Measurements from ENCODE around the gene IL12RB2. TPM values are rescaled to one million over a fixed set of nuclear protein-coding genes. Genes with fewer than 3 reads are reported as not detected.

Gene IL12RB2
- total RNA-seq, 1 experiment from 2014 or later, result not detected

GRCh38 chr1:67418839-67419586, 111.3 kb downstream of the IL12RB2 start:
- no peaks in the 10 kb centered on the region for H3K27me3 ChIP-seq (ENCODE audit: low read length)
- BruUV-seq (replicated peaks), result no TSS peak
- peaks cover 67% of the 10 kb centered on the region for H4K20me1 ChIP-seq (ENCODE audit: low read length)
- no peaks in the 10 kb centered on the region for H3K9me2 ChIP-seq (replicated peaks; ENCODE audit: low read length)
- H3F3A ChIP-seq (ENCODE audit: low read length, unreplicated experiment), result peaks cover 6% of the 10 kb centered on the region
- H2AFZ ChIP-seq (ENCODE audit: low read length), result no peak overlapping the region
- no peak overlapping the region for H3K9ac ChIP-seq (ENCODE audit: low read length)
- no peaks in the 10 kb centered on the region for H3K4me1 ChIP-seq (ENCODE audit: insufficient read depth, low read length)
- H3K4me3 ChIP-seq (ENCODE audit: low read length), result no peak overlapping the region
- peaks cover 99% of the 10 kb centered on the region for H3K79me2 ChIP-seq (ENCODE audit: low read length)
- no peak for DNase-seq
- H3K36me3 ChIP-seq (ENCODE audit: low read depth, low read length), result peaks cover 88% of the 10 kb centered on the region
- TF ChIP-seq EZH2 (IDR thresholded peaks at IDR 0.05; ENCODE audit: low read length, unreplicated experiment), result no peak
- no peak overlapping the region for H3K27ac ChIP-seq (ENCODE audit: low read length)
- intact Hi-C loops (cut with micrococcal nuclease), result no loop called here
- ChIA-PET CTCF (no interaction called here), POLR2A (ENCODE audit: unreplicated experiment) (no interaction called here)
- no peaks in the 10 kb centered on the region for H3K9me3 ChIP-seq (ENCODE audit: low read length)
- ATAC-seq, result no peak
- no peak overlapping the region for H3K4me2 ChIP-seq (ENCODE audit: low read length)

DNA sequence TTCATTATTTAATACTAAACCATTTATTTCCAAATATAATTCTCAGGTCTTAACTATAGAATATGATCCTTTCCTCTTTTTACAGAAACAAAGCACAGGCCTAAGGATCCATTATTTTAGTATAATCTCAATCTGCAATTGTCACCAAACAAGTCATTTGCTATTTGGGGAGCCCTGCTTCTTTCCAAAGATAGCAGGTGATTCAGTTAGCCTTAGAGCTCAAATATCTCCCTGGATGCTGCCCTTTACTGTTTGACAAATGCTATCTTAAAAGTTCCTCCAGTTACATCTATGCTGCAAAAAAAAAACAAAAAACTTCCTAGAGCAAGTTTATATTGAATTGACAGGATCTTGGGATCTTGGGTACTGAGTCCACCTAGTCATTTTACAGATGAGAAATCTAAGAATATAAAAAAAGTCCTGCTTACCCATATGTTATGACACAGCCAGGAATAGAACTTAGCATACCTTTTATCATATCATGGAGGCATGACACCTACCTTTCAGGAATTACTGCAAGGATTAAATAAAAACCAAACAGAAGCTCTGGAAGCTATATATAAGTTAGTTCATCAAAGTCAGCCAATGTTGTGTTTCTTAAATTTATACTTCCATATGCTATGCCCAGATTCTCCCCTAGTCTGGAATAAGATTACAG, 113.3 kb downstream of the IL12RB2 start:
- Histone ChIP-seq H3K27me3 (ENCODE audit: low read length) (no peaks in the 10 kb centered on the region), H3F3A (ENCODE audit: low read length, unreplicated experiment) (peaks cover 6% of the 10 kb centered on the region), H4K20me1 (ENCODE audit: low read length) (peaks cover 71% of the 10 kb centered on the region), H3K4me1 (ENCODE audit: insufficient read depth, low read length) (no peaks in the 10 kb centered on the region), H3K4me3 (ENCODE audit: low read length) (no peak overlapping the region), H3K27ac (ENCODE audit: low read length) (no peak overlapping the region), H3K4me2 (ENCODE audit: low read length) (no peak overlapping the region), H3K36me3 (ENCODE audit: low read depth, low read length) (peaks cover 87% of the 10 kb centered on the region), H3K79me2 (ENCODE audit: low read length) (peaks cover 99% of the 10 kb centered on the region), H3K9ac (ENCODE audit: low read length) (no peak overlapping the region), H2AFZ (ENCODE audit: low read length) (no peak overlapping the region), H3K9me3 (ENCODE audit: low read length) (no peaks in the 10 kb centered on the region), H3K9me2 (replicated peaks; ENCODE audit: low read length) (no peaks in the 10 kb centered on the region)
- no peak for ATAC-seq
- no peak for DNase-seq
- BruUV-seq (replicated peaks), result no TSS peak
- TF ChIP-seq EZH2phosphoT487 (IDR thresholded peaks at IDR 0.05; ENCODE audit: borderline replicate concordance, low read length) (no peak), EZH2 (IDR thresholded peaks at IDR 0.05; ENCODE audit: low read length, unreplicated experiment) (no peak)
- TF ChIP-seq, protein P1, sequence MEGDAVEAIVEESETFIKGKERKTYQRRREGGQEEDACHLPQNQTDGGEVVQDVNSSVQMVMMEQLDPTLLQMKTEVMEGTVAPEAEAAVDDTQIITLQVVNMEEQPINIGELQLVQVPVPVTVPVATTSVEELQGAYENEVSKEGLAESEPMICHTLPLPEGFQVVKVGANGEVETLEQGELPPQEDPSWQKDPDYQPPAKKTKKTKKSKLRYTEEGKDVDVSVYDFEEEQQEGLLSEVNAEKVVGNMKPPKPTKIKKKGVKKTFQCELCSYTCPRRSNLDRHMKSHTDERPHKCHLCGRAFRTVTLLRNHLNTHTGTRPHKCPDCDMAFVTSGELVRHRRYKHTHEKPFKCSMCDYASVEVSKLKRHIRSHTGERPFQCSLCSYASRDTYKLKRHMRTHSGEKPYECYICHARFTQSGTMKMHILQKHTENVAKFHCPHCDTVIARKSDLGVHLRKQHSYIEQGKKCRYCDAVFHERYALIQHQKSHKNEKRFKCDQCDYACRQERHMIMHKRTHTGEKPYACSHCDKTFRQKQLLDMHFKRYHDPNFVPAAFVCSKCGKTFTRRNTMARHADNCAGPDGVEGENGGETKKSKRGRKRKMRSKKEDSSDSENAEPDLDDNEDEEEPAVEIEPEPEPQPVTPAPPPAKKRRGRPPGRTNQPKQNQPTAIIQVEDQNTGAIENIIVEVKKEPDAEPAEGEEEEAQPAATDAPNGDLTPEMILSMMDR (conservative IDR thresholded peaks at IDR 0.05; ENCODE audit: low read depth, low read length), result no peak
- intact Hi-C loops (cut with micrococcal nuclease), result no loop called here
- CTCF ChIA-PET, result no interaction called here
- POLR2A ChIA-PET (ENCODE audit: unreplicated experiment), result no interaction called here

GRCh38 chr1:67427465-67427864, 119.8 kb downstream of the IL12RB2 start:
- BruUV-seq (replicated peaks), result no TSS peak
- intact Hi-C loops (cut with micrococcal nuclease), result loop anchor here (5.0 kb wide), 1 partner anchor 80 kb away; no protein-coding TSS in a partner anchor
- Histone ChIP-seq H3K9me3 (ENCODE audit: low read length) (no peaks in the 10 kb centered on the region), H3K27me3 (ENCODE audit: low read length) (no peaks in the 10 kb centered on the region), H3K79me2 (ENCODE audit: low read length) (peaks cover 77% of the 10 kb centered on the region), H3F3A (ENCODE audit: low read length, unreplicated experiment) (no peaks in the 10 kb centered on the region), H3K9ac (ENCODE audit: low read length) (peak overlapping the region; percentile 99; the same call in 1 of the 2 replicates), H4K20me1 (ENCODE audit: low read length) (peaks cover 60% of the 10 kb centered on the region), H3K4me3 (ENCODE audit: low read length) (peak overlapping the region; percentile 93), H2AFZ (ENCODE audit: low read length) (no peak overlapping the region), H3K4me2 (ENCODE audit: low read length) (peak overlapping the region; percentile 86), H3K27ac (ENCODE audit: low read length) (no peak overlapping the region), H3K4me1 (ENCODE audit: insufficient read depth, low read length) (peaks cover 16% of the 10 kb centered on the region), H3K36me3 (ENCODE audit: low read depth, low read length) (peaks cover 52% of the 10 kb centered on the region), H3K9me2 (replicated peaks; ENCODE audit: low read length) (no peaks in the 10 kb centered on the region)
- no peak for ATAC-seq
- DNase-seq, result peak; percentile 18
- TF ChIP-seq, protein P1 (conservative IDR thresholded peaks at IDR 0.05; ENCODE audit: low read depth, low read length), result no peak
- no peak for TF ChIP-seq EZH2phosphoT487 (IDR thresholded peaks at IDR 0.05; ENCODE audit: borderline replicate concordance, low read length)
- TF ChIP-seq EZH2 (IDR thresholded peaks at IDR 0.05; ENCODE audit: low read length, unreplicated experiment), result no peak
- ChIA-PET CTCF (no interaction called here), POLR2A (ENCODE audit: unreplicated experiment) (no interaction called here)
